ENCODE measurements around the gene ZBP1. TPM values are rescaled to one million over a fixed set of nuclear protein-coding genes. Genes with fewer than 3 reads are reported as not detected.

ZBP1 gene
- total RNA-seq, 1 experiment from 2014 or later, result not detected

- TF ChIP-seq CTCF (conservative IDR thresholded peaks at IDR 0.05; ENCODE audit: low read depth, low read length) (no peak), EZH2phosphoT487 (IDR thresholded peaks at IDR 0.05; ENCODE audit: borderline replicate concordance, low read length) (no peak), EZH2 (IDR thresholded peaks at IDR 0.05; ENCODE audit: low read length, unreplicated experiment) (no peak)
- H3K9ac ChIP-seq (ENCODE audit: low read length), result no peak overlapping the region
- no peak overlapping the region for H3K4me2 ChIP-seq (ENCODE audit: low read length)
- CTCF ChIA-PET, result interaction anchor here (0.6 to 1.5 kb wide), 6 partner anchors 31 to 433 kb away, joined by 3 to 9 read pairs (median 4); no protein-coding TSS in a partner anchor
- POLR2A ChIA-PET (ENCODE audit: unreplicated experiment), result no interaction called here
- no peaks in the 10 kb centered on the region for H4K20me1 ChIP-seq (ENCODE audit: low read length)
- H3K4me1 ChIP-seq (ENCODE audit: insufficient read depth, low read length), result no peaks in the 10 kb centered on the region
- ATAC-seq, result no peak
- BruUV-seq (replicated peaks), result no TSS peak
- no peak overlapping the region for H3K27ac ChIP-seq (ENCODE audit: low read length)
- DNase-seq, result peak; percentile 21
- no peaks in the 10 kb centered on the region for H3K9me2 ChIP-seq (replicated peaks; ENCODE audit: low read length)
- no peaks in the 10 kb centered on the region; the same call in 1 of the 2 replicates for H3K79me2 ChIP-seq (ENCODE audit: low read length)
- H2AFZ ChIP-seq (ENCODE audit: low read length), result no peak overlapping the region
- intact Hi-C loops (cut with micrococcal nuclease), result loop anchor here (1.0 to 2.0 kb wide), 4 partner anchors 33 to 555 kb away; no protein-coding TSS in a partner anchor
- H3F3A ChIP-seq (ENCODE audit: low read length, unreplicated experiment), result no peaks in the 10 kb centered on the region
- no peak overlapping the region for H3K4me3 ChIP-seq (ENCODE audit: low read length)
- H3K27me3 ChIP-seq (ENCODE audit: low read length), result no peaks in the 10 kb centered on the region
- no peaks in the 10 kb centered on the region for H3K9me3 ChIP-seq (ENCODE audit: low read length)
- H3K36me3 ChIP-seq (ENCODE audit: low read depth, low read length), result peaks cover 47% of the 10 kb centered on the region
Measured at GRCh38 chr20:57653910-57654309, 33.7 kb upstream of the ZBP1 start.

GRCh38 chr20:57653546-57653900, 33.3 kb upstream of the ZBP1 start:
- Histone ChIP-seq H3K4me3 (ENCODE audit: low read length) (no peak overlapping the region), H2AFZ (ENCODE audit: low read length) (no peak overlapping the region), H3K9me2 (replicated peaks; ENCODE audit: low read length) (no peaks in the 10 kb centered on the region), H3K27me3 (ENCODE audit: low read length) (no peaks in the 10 kb centered on the region), H3K9me3 (ENCODE audit: low read length) (no peaks in the 10 kb centered on the region), H4K20me1 (ENCODE audit: low read length) (no peaks in the 10 kb centered on the region), H3K4me1 (ENCODE audit: insufficient read depth, low read length) (no peaks in the 10 kb centered on the region), H3K36me3 (ENCODE audit: low read depth, low read length) (peaks cover 43% of the 10 kb centered on the region), H3K9ac (ENCODE audit: low read length) (no peak overlapping the region), H3K79me2 (ENCODE audit: low read length) (no peaks in the 10 kb centered on the region; the same call in 1 of the 2 replicates), H3K27ac (ENCODE audit: low read length) (no peak overlapping the region), H3F3A (ENCODE audit: low read length, unreplicated experiment) (no peaks in the 10 kb centered on the region), H3K4me2 (ENCODE audit: low read length) (no peak overlapping the region)
- no peak for ATAC-seq
- BruUV-seq (replicated peaks), result no TSS peak
- POLR2A ChIA-PET (ENCODE audit: unreplicated experiment), result no interaction called here
- intact Hi-C loops (cut with micrococcal nuclease), result no loop called here
- CTCF ChIA-PET, result interaction anchor here (0.6 to 1.5 kb wide), 5 partner anchors 31 to 433 kb away, joined by 3 to 9 read pairs (median 4); no protein-coding TSS in a partner anchor
- TF ChIP-seq EZH2phosphoT487 (IDR thresholded peaks at IDR 0.05; ENCODE audit: borderline replicate concordance, low read length) (no peak), EZH2 (IDR thresholded peaks at IDR 0.05; ENCODE audit: low read length, unreplicated experiment) (no peak), CTCF (conservative IDR thresholded peaks at IDR 0.05; ENCODE audit: low read depth, low read length) (no peak)
- no peak for DNase-seq
